ENCODE data around the gene SASH1.

DNA sequence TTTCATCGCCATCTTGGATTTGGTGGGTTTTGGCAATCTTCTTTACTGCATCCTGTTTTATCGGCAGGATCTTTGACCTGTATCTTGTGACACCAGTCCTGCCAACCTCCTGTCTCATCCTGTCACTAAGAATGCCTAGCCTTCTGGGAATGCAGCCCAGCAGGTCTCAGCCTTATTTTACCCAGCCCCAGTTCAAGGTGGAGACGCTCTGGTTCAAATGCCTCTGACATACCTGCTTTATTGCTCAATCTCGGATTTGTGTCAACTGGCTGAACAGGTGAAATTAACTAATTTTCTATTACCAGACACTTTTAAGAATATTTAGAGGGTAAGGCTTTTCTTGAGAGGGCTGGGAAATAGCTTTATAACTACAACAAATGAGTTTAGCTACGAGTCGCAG is 102.5 kb downstream of the SASH1 start:
- no peak for TF ChIP-seq FOXK2 (IDR thresholded peaks at IDR 0.05)
- no peak for TF ChIP-seq SUZ12 (IDR thresholded peaks at IDR 0.05)
- TF ChIP-seq ZNF384 (IDR thresholded peaks at IDR 0.05), result no peak
- TF ChIP-seq SP1 (IDR thresholded peaks at IDR 0.05), result no peak
- no peak for TF ChIP-seq TARDBP (IDR thresholded peaks at IDR 0.05)
- TF ChIP-seq BHLHE40 (IDR thresholded peaks at IDR 0.05; ENCODE audit: borderline replicate concordance), result no peak
- TF ChIP-seq NFRKB (IDR thresholded peaks at IDR 0.05), result no peak
- TF ChIP-seq, protein P1, sequence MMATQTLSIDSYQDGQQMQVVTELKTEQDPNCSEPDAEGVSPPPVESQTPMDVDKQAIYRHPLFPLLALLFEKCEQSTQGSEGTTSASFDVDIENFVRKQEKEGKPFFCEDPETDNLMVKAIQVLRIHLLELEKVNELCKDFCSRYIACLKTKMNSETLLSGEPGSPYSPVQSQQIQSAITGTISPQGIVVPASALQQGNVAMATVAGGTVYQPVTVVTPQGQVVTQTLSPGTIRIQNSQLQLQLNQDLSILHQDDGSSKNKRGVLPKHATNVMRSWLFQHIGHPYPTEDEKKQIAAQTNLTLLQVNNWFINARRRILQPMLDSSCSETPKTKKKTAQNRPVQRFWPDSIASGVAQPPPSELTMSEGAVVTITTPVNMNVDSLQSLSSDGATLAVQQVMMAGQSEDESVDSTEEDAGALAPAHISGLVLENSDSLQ (IDR thresholded peaks at IDR 0.05), result no peak
- no peak for TF ChIP-seq CTBP1 (IDR thresholded peaks at IDR 0.05; ENCODE audit: borderline replicate concordance)
- TF ChIP-seq LEF1 (IDR thresholded peaks at IDR 0.05; ENCODE audit: borderline replicate concordance), result no peak
- no peak for TF ChIP-seq ELF4 (IDR thresholded peaks at IDR 0.05)
